ENCODE measurements around the gene LFNG. TPM values are rescaled to one million over a fixed set of nuclear protein-coding genes. Genes with fewer than 3 reads are reported as not detected.

The LFNG gene
- total and polyA plus RNA-seq, 2 of the 13 experiments (the other 11 are each of a cell fraction or from before 2014, with no cell fraction given) = 0.44 to 1.5 TPM

GRCh38 chr7:2558629-2559282, 39.2 kb downstream of the LFNG start, which contains the start of gene IQCE (continued):
- TF ChIP-seq CEBPB (IDR thresholded peaks at IDR 0.05; ENCODE audit: borderline replicate concordance, low read depth, low read length) (no peak), TRIM22 (IDR thresholded peaks at IDR 0.05) (no peak), PRMT3 (CRISPR knock-in tag; IDR thresholded peaks at IDR 0.05; ENCODE audit: borderline replicate concordance, low read depth) (no peak), GTF2F1 (IDR thresholded peaks at IDR 0.05; ENCODE audit: low read length) (no peak), MNT (IDR thresholded peaks at IDR 0.05) (no peak), PAX8 (CRISPR knock-in tag; IDR thresholded peaks at IDR 0.05; ENCODE audit: borderline replicate concordance) (no peak), ZNF335 (CRISPR knock-in tag; IDR thresholded peaks at IDR 0.05) (no peak), HBP1 (CRISPR knock-in tag; IDR thresholded peaks at IDR 0.05; ENCODE audit: low read depth) (0 out of 2 replicates have a peak, but pooled peaks have one; percentile 59), NFE2 (CRISPR knock-in tag; IDR thresholded peaks at IDR 0.05) (no peak), ZNF44 (CRISPR knock-in tag; IDR thresholded peaks at IDR 0.05) (0 out of 2 replicates have a peak, but pooled peaks have one; percentile 61), ZNF207 (IDR thresholded peaks at IDR 0.05; ENCODE audit: borderline replicate concordance) (no peak), ZNF251 (CRISPR knock-in tag; IDR thresholded peaks at IDR 0.05) (no peak), SP4 (CRISPR knock-in tag; IDR thresholded peaks at IDR 0.05) (peak; percentile 44), PRPF4 (IDR thresholded peaks at IDR 0.05; ENCODE audit: low read depth, low read length, poor library complexity, severe bottlenecking) (no peak), ZNF569 (CRISPR knock-in tag; IDR thresholded peaks at IDR 0.05; ENCODE audit: borderline replicate concordance) (no peak), CENPT (CRISPR knock-in tag; IDR thresholded peaks at IDR 0.05; ENCODE audit: low read depth) (no peak), NR2F6 (IDR thresholded peaks at IDR 0.05) (no peak), NR2F6 (CRISPR knock-in tag; IDR thresholded peaks at IDR 0.05) (peak; percentile 69), SKIL (CRISPR knock-in tag; IDR thresholded peaks at IDR 0.05; ENCODE audit: borderline replicate concordance) (0 out of 2 replicates have a peak, but pooled peaks have one; percentile 12)
- TF ChIP-seq, protein P1, sequence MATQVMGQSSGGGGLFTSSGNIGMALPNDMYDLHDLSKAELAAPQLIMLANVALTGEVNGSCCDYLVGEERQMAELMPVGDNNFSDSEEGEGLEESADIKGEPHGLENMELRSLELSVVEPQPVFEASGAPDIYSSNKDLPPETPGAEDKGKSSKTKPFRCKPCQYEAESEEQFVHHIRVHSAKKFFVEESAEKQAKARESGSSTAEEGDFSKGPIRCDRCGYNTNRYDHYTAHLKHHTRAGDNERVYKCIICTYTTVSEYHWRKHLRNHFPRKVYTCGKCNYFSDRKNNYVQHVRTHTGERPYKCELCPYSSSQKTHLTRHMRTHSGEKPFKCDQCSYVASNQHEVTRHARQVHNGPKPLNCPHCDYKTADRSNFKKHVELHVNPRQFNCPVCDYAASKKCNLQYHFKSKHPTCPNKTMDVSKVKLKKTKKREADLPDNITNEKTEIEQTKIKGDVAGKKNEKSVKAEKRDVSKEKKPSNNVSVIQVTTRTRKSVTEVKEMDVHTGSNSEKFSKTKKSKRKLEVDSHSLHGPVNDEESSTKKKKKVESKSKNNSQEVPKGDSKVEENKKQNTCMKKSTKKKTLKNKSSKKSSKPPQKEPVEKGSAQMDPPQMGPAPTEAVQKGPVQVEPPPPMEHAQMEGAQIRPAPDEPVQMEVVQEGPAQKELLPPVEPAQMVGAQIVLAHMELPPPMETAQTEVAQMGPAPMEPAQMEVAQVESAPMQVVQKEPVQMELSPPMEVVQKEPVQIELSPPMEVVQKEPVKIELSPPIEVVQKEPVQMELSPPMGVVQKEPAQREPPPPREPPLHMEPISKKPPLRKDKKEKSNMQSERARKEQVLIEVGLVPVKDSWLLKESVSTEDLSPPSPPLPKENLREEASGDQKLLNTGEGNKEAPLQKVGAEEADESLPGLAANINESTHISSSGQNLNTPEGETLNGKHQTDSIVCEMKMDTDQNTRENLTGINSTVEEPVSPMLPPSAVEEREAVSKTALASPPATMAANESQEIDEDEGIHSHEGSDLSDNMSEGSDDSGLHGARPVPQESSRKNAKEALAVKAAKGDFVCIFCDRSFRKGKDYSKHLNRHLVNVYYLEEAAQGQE (IDR thresholded peaks at IDR 0.05; ENCODE audit: borderline replicate concordance in 1 of 2, low read depth in 1 of 2, low read length in 2 of 2) = no peak

Measured in HepG2 (cell line).